ENCODE results near the gene GDF11.
A peak's percentile ranks its signal among the peaks of the same experiment; 100 is the strongest.

GDF11 gene

DNA sequence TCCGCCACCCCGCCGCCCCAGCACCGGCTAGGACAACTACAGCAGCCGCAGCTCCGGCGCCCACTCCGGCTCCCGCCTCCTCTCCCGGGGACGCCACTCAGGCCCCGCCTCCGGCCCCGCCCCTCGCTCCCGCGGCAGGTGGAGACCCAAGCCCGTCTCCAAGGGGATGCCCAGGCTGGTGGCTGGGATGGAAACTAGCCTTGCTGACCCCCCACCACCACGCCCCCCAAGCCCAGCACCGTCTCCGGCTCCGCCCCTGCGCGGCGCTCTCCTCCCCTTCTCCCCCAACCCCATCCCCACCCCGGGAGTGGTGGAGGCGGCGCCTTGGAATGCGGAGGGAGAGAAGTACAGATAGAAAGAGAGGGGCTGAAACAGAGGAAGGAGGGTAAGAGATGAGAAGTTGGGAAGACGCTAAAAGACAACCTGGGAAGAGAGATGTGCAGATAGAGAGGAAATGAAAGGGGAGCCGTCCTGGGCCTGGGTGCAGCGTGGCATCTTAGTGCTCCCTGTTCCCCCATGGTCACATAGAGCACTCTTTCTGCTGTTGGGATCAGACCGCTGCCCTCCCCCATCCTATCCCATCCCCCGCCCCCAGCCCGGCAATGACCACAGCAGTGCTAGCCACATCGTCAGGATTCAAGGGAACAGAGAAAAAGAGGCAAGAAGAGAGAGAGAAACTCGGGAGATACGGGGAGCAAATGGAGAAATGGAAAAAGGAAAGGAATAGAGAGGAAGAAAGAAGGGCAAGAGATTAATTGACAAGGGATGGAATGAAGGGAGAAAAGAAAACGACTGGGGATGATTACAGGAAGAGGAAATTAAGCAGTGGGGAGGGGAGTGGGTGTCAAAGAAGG lies 34.9 kb upstream of the GDF11 start, which contains the start of gene ITGA7:
Gene ITGA7 (minus strand): TSS at position 64 of the 854 bp plus-strand sequence. CDS start 222 bp downstream, outside the sequence.
- peak; percentile 28 for DNase-seq

DNA sequence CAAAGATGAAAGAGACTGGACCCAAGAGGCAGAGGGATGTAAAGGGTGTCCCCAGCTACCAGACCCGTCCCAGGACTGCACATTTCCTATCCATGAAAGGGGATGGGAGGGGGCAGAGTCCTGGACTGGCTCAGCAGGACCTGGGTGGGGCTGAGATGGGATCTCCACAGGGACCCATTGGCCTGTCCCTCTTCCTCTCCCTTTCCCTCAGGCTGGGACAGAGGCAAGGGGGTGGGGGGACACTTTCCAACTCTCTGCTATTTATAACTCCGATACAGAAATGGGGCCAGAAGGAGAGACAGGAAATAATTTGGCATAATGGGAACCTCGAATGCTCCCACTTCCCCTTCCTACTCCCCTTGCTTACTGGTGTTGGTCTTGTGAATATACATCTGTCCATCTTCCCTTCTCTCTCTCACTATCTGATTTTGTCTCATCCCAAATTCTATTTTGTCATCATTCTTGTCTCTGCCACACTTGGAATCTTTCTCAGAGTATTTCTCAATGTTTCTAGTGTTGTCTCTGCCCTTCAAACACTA lies 34.2 kb upstream of the GDF11 start:
- DNase-seq, result no peak

DNA sequence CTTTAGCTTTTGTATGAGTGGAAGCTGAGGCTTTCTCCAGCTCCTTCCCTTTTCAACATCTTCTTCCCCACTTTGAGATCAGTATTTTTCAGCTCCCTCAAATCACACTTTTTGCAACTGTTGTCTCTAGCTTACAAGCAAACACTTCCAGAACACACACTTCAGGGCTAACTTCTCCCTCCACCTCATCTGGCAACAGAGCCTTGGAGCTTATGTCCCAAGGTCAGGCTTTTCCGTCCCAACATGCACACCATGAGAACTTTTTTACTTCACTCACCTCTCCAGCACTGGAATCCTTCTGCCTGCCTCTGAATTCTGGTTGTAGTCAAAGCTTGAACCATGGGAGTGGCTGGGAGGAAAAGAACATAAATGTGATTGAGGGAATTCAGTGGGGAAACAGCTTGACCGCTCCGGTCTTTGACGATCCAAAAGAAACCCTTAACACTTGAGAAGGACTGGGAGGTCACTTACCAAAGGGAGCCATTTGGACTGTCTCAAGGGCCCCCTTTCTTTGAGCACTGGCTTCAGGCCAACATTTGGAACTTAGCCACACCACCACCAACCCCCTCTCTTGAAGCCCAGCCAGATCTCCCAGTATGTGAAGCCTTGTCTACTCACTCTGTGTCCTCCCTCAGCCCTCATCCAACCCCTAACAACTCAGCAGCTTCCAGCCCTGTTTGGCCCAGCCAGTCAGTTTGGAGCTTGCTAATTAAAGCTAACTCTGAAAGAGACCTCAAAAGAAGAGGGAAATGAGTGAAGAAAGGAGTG lies 31.0 kb upstream of the GDF11 start:
- DNase-seq, result no peak

DNA sequence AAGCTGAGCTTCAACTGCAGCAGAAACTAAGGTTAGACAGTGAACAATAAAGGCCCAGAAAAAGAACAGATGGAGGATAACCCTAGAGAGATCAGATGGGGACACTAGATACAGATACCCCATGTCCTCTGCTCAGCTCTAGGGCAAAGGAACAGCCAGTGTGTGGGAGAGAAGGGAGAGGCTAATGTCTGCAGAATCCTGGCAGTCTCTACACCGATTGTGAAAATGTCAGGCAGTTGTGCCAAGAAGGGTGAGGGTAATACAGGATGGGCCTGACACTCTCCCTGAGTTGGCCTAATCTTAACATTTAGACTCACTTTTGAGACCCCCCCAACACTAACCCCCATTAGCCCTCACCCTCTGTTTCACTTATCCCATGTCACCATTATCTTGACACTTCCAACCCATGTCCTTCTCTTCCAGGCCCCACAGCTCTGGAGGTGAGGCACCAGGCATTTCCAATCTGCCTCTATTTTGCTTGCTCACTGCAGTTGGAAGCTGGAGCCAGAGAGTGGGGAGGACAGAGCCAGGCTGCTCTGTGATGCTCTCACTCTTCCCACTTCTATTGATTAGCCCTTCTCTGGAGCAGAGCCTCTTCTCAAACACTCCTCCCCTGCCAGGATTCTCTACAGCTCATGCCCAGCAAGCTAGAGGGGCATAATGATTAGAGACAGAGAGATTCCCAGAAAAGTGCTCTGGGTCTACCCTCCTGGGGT lies 30.1 kb upstream of the GDF11 start:
- DNase-seq, result no peak

DNA sequence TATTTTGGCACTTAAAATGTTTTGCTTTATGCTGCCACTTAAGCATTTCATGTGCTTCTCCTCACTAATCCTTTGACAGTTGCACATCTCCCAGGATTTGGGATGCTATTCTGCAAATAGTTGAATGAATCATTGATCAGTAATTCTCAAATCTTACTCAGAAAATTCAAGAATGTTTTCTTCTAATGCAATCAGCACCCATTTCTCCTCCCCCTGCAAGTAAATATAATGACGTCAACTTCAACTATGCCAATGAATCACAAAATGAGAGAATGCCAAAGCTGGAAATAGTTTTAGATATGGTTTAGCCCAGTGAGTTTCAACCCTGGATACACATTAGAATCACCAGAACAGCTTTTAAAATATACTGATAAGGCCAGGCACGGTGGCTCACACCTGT lies 29.2 kb upstream of the GDF11 start:
- DNase-seq, result no peak

DNA sequence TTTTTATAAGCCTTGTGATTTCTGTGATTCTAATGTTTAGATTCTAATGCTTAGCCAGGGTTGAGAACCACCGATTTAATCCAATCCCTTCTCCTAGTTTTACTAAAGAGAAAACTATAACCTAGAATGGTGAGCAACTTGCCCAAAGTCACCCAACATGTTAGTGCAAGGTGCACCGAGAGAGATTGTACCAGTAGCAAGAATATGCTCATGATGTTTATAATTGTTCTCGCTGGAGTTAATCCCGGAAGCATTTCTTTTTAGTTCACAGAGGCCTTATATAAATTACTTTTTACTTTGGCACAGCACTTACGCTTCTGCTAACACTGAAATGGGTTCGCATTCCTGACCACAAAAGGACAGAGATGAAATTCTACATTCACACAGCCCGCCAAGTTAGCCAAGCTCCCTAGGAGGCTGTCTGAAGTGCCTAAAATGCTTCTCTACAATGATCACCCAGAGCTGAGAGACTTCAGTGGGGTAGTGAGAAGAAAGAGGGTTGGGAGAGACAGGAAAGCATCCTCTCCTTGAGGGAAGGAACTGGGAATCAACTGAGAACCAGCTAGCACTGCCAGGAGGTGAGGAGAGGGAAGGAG lies 27.7 kb upstream of the GDF11 start:
- DNase-seq, result no peak

DNA sequence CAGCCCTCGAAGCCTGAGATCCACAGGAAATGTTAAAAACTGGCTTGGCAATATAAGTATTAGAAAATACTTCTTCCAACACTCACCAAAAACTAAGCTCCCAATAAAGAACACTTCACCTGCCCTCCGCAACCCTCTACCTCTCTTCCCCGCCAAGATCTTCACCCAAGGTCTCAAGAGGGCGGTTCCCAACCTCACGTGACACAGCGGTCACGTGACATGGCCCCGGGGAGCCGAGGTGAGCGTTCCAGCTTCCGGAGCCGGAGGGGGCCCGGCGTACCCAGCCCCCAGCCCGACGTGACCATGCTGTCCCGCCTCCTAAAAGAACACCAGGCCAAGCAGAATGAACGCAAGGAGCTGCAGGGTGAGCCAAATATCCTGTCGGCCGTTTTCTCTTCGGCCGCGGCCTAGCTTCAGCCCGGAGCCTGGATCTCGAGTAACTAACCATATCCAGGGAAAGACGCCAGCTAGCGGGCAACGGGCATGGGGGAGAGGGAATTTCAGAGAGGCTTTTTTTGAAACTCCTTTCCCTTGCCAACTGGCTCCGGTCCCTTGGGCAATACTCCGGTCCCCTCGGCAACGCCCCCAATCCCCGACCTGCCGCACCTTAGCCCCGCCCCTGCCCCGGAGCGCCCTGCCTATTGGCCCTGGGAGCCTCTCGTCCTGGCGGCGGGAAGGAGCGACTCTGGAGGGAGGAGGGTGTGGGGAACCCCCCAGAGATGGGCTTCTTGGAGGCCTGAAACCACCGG lies 26.9 kb upstream of the GDF11 start, which contains the start of gene BLOC1S1:
Gene BLOC1S1 (plus strand): TSS at position 214 of the 749 bp plus-strand sequence. CDS start 6 bp downstream, at position 220.
- DNase-seq, result peak; percentile 88

DNA sequence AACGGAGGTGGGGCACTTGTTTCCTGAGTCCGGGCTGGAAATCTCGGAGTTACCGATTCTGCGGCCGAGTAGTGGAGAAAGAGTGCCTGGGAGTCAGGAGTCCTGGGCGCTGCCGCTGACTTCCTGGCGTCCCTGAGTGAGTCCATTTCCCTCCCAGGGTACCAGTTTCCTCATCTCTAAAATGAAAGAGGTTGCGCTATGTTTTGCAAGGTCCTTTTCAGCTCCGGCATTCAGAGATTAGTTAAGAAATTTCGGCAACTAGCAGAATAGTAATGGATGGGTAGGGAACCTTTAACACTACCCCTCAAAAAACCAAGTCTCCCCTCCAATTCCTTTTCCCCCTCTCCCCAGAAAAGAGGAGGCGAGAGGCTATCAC lies 26.4 kb upstream of the GDF11 start:
- no peak for DNase-seq

DNA sequence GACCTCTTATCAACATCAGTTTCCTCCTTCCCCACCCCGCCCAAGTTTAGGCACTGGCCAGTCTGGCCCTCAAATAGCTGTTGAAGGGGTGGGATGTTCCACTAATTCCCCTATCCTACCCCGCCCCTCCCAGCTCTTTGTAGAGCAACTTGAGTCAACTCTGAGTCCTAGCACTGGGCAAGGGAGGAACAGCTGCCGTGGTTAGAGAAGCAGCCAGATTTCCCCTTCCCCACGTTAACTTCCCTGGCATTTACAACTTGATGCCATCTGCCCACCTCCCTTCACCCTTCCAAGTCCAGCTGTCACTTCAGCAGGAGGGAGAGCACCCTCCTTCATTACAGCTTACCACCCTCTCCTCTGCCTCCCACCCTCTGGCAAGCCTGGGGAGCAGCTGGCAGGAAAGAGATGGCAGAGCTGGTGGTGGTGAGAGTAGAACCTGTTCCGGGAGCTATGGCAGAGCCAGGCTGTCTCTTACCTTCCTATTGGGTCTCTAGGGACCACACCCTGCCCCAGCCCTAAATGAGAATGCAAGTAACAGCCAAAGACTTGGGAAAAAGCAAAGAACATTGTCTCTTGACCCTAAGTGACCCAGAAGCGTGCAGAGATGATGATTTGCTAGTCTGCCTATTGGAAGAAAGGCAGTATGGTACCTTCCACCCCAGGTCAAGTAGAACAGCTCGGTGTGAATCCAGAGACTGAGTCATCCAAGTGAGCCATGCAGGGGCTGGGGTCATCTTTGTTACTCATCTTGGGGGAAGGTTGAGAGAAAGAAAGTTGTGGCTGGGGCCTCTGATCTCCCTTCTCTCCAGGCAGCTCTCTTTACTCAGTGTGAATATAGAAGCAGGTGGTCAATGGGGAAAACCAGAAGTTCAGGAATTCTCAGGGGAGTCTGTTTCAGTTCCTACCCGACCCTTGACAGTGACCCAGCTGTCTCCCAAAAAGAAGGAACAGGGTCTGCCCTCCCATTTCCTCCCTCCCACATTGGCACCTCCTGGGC lies 25.6 kb upstream of the GDF11 start:
- no peak for DNase-seq

DNA sequence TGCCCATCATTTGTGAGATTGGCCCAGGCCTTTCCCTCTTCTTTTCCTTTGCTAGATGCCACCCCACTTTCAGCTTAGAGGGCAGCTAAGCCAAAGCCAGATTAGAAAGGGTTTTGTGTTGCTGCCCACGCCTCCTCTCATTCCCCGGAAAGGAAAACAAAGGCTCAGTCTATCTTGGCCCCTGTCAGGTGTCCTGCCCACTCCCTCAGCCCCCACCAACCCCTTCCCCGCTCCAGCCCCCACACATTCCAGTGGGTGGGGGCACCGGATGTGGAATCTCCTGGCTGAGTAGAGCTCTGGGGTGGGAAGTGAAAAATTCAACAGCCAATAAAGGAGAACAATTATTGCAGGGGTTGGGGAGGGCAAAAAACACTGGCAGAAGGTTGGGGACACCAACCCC lies 24.9 kb upstream of the GDF11 start:
- DNase-seq, result no peak

DNA sequence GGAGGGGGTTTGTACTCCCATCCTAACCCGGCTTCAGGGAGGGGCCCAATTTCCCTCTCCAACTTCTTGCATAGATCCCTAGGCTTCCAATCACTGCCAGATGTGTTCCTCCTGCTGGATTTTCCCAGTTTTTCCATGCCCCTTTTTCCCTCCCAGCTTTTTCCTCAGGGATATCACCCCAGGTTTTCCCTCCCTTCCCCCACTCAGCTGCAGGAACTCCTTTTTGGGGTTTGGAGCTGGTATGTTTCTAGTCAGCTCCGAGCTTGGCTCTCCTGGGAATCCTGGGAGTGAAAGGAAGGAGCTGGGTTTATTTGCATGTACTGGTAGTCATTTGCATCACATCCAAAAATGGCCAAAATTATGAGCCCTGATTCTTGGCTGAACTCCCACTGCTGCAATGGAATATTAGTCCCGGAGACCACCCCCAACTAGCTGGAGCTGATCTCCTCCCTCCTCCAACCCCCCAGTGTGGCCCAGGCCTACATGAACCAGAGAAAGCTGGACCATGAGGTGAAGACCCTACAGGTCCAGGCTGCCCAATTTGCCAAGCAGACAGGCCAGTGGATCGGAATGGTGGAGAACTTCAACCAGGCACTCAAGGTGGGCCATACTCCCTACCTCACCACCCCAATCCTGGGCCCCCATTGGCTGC lies 24.2 kb upstream of the GDF11 start:
- no peak for DNase-seq

DNA sequence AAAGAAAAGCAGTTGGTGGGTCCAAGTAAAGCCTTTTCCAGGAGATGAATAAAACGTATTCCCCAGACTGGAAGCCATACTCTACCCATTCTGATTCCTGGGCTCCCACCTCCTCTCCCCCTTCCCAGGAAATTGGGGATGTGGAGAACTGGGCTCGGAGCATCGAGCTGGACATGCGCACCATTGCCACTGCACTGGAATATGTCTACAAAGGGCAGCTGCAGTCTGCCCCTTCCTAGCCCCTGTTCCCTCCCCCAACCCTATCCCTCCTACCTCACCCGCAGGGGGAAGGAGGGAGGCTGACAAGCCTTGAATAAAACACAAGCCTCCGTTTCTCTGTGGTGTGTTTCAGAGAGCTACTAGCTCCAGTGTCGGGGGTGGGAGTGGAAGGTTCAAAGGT lies 23.6 kb upstream of the GDF11 start:
- no peak for DNase-seq

DNA sequence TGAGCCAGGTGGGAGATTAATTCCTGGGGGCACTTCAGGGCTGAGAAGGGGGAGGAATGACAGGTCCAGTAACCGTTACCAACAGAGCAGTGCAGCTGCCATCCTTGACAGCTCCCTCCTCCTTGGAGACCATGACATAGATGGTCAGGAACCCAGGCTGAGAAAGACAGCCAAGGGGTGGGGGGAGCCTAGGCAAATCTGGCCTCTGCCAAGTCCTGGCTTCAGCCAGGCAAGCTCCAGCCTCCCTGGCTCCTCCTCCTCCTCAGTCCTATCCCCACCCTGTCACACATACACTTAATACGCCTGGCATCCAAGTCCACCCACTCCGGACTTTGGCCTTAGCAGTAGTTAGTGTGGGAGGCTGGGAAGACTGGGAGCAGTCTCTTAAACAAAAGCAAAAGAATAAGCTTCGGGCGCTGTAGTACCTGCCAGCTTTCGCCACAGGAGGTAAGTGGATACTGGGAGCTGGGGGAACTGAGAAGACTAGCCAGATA lies 22.8 kb upstream of the GDF11 start, which contains the start of gene RDH5:
Gene RDH5 (plus strand): TSS at position 323 of the 494 bp plus-strand sequence. CDS start 792 bp downstream, outside the sequence.
- no peak for DNase-seq

DNA sequence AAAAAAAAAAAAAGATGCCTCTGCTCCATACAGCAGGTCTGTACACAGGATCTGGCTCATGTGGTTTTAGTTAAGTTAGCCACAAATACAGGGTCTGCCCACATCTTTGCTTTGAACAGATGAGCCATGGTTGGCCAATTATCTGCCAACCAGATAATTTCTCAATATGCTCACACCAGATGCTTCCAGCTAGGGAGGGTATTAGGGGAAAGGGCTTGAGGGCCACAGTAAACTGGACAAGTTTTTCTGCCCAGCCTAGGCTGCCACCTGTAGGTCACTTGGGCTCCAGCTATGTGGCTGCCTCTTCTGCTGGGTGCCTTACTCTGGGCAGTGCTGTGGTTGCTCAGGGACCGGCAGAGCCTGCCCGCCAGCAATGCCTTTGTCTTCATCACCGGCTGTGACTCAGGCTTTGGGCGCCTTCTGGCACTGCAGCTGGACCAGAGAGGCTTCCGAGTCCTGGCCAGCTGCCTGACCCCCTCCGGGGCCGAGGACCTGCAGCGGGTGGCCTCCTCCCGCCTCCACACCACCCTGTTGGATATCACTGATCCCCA lies 22.0 kb upstream of the GDF11 start:
- peak; percentile 33 for DNase-seq

DNA sequence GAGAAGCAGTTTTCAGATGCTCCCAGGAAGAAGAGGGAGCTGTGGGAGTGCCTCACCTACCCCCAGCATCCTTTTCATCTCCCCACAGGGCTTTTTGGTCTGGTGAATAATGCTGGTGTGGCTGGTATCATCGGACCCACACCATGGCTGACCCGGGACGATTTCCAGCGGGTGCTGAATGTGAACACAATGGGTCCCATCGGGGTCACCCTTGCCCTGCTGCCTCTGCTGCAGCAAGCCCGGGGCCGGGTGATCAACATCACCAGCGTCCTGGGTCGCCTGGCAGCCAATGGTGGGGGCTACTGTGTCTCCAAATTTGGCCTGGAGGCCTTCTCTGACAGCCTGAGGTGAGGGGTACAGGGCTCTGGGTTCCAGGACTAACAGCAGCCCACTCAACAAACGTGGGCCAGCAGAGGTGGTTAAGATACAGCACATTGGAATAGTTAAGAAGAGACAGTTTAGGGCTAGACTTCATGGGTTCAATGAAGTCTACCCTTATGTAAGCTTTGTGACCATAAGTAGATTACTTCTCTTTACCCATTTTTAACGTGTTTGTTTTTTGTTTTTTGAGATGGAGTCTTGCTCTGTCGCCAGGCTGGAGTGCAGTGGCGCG lies 21.2 kb upstream of the GDF11 start:
- no peak for DNase-seq

DNA sequence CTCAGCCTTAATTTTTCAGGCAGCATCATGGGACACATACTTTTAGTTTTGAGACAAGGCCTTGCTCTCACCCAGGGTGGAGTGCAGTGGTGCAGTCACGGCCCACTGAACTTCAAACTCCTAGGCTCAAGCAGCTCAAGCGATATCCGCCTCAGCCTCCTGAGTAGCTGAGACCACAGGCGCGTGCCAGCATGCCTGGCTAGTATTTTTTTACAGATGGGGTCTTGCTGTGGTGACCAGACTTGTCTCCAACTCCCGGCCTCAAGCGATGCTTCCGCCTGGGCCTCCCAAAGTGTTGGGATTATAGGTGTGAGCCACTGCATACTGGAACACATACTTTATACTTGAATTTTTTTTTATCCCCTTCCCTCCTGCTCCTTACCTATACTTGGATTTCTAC lies 20.0 kb upstream of the GDF11 start:
- DNase-seq, result no peak

DNA sequence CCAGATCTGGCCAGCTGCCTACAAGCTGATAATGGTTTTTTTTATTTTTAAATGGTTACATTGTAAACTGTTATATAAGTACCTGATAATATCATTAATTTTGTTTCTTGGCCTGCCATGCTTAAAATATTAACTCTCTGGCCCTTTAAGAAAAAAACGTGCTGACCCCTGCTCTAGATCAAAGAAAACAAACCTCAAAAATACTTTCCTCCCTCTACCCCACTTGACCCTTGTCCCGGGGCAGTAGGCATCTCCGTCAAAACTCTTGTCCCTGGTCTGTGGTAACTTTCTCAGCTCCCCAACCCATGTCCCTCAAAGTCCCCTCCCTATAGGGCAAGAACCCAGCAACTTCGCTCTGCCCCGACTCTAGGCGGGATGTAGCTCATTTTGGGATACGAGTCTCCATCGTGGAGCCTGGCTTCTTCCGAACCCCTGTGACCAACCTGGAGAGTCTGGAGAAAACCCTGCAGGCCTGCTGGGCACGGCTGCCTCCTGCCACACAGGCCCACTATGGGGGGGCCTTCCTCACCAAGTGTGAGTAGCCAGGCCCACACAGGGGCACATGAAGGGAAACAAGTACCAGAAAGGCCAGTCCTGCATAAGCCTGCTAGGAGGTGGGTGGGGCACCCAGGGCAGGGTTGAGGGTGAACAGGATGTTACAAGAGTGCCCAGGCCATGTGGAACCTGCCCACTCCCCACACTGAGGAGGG lies 19.3 kb upstream of the GDF11 start:
- DNase-seq, result no peak
